Superior temporal gyrus (tissue), 1 donor: ENCODE measurements around the gene RALBP1.
A peak's percentile ranks its signal among the peaks of the same experiment; 100 is the strongest.
"Not testable (repeated sequence)": the region's sequence is repeated elsewhere in the genome, so short reads cannot be mapped to it uniquely, and the experiment has no call there.

Source experiments
- DNase-seq: peaks from one replicate; pipeline ENCODE4 v3.0.0-alpha.2; 2016; ENCODE audit errors: extremely low spot score

The RALBP1 gene

DNA sequence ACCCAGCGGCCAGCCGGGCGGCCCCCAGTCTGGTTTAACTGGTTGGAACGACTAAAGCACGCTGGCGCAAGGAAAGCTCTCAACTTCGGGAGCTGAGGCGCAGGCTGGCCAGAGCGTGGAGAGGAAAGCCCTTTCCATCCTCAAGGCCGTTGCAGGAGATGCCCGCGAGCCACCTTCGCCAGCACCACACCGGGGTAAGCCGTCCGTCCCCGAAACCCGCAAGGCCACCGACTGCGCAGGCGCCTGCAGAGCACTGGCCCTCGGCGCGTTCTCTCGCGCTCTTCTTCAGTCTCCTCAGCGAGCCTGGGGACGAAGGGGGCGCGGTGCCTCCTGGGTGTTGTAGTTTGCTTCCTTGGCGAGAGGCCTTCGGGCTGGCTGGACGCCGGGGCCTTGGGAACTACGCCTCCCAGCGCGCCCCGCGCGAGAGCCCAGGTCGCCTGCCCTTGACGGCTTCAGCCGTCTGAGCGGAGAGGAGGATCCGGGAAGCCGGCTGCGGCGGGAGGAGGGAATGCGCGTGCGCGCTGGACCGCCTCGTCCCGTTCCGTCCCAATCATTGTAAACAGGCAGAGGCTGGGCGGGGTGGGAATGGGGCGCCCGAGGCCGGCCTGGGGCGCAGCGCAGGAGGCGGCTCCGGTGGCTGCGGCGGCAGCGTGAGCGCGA lies at the start of gene RALBP1:
TSS of gene RALBP1 (plus strand) at position 531 of the 660 bp plus-strand sequence. CDS start 37,533 bp downstream, outside the sequence.
- peak; percentile 99 for DNase-seq

DNA sequence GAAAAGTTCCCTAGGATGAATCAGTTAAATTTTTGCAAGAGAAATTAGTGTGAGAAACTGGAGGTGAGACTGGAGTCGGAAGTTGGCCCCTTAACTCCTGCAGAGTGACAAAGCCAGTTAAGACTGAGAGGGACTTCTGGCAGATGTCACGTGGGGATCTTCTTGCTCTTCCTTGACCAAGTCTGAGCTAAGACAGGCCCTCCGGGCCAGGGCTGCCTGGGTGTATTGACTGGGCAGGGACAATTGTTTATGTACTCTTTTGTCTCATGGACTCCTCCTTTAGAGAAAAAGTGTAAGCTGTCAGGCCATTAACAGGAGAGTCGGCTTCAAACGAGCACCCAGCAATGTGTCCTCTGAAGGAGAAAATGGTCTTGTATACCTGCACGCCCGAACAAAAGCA lies 48.6 kb upstream of the RALBP1 start:
- DNase-seq = no peak

DNA sequence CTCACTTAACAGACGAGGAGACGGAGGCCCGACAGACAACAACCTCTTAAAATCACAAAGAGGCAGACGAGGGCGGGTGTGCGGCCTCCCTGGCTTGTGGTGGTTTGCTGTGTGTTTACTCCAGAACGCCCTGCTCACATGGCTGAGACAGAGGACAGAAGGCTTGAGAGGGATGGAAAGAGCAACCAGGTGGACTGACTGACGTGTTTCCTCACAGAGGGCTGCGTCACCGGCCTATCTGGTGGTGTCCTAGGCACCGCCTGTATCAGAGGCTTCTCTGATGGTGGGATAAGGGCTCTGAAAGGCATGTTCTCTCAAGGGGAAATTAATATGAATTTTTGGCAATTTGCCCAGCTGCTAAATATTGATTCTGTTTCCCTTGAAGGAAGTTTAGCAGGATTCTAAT lies 47.0 kb upstream of the RALBP1 start:
- no peak for DNase-seq

DNA sequence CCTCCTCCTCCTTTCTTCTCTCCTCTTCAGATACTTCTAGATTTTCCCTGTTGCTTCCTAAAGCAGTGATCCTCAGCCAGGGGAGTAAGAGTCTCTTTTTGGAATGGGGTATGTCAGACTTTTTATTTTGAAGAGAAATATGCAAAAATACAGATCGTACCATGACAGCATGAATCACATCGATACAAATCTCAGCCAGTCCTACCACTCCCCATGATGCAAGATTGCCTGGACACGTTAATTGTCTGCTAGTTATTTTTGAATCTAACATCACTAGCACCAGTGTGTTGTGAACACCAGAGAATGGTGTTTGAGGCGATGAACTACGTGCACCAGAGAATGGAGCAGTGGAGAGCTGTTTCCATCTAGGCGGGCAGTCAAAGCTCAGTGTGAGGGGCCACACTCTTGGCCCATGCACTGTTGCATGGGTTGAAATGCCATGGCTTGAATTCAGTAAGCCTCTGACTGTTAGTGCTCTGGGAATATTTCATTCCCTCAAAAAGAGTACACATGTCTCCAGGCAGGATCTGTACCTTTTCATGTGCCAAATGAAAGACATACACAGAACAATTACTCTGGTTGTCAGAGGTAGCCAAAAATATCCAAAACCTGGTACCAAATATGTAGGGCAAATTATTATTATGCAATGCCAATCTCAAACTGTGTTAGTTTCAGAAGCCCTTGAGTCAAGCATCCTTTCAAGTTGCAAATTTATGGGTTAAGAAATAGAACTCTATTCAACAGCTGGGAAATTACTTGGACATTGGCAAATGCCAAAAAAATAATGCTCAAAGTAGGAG lies 46.3 kb upstream of the RALBP1 start:
- DNase-seq = peak; percentile 18

DNA sequence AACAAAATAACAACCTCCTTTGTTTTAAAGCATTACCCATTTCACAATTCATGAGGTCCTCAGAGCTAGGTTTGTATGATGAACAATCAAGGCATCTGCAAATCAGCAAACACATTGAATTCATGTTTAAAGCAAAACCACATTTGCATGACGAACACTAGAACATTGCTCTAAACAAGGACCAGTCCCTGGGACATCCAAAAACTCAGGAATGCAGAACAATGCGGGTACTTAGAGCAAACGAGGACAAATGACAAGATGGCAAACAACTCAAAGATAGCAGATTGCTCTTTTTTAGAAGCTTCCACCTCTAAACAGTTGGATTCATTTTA lies 45.7 kb upstream of the RALBP1 start:
- peak; percentile 43 for DNase-seq

DNA sequence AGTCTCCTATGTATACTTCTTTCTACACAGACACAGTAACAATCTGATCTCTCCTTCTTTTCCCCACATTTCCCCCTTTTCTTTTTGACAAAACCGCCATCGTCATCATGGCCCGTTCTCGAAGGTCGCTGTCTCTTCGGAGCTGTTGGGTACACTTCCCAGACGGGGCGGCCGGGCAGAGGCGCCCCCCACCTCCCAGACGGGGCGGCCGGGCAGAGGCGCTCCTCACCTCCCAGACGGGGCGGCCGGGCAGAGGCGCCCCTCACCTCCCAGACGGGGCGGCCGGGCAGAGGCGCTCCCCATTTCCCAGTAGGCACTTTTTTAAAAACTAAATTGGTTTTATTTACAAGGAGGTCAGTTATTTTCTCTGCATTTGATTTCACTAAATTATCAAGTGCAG lies 45.0 kb upstream of the RALBP1 start:
- not testable (repeated sequence) for DNase-seq

DNA sequence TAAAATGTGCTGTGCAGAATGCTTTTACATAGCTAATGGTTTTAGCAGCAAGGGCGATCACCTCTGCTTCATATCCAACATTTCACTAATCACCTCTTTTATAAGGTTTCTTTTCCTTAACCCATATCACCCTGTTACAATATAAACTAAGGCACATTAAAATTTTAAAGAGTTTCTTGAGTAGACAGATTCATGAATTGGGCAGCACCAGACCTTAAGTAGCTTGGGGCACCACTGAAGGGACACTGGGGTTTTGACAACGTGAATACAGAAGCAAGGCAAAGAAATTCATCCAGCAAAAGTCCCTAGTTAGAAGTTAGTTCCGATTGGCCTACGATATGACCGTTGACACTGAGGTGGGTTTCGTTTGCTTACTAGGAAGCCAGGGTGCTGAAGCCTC lies 44.0 kb upstream of the RALBP1 start:
- no peak for DNase-seq

DNA sequence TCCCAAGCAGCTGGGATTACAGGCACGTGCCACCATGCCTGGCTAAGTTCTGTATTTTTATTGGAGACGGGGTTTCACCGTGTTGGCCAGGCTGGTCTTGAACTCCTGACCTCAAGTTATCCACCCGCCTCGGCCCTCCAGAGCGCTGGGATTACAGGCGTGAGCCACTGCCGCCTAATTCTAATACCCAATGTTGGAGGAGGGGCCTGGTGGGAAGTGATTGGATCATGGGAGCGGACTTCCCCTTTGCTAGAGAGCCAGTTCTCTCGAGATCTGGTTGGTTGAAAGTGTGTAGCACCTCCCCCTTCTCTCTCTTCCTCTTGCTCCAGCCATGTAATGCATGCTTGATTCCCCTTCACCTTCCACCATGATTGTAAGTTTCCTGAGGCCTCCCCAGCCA lies 42.2 kb upstream of the RALBP1 start:
- not testable (repeated sequence) for DNase-seq

DNA sequence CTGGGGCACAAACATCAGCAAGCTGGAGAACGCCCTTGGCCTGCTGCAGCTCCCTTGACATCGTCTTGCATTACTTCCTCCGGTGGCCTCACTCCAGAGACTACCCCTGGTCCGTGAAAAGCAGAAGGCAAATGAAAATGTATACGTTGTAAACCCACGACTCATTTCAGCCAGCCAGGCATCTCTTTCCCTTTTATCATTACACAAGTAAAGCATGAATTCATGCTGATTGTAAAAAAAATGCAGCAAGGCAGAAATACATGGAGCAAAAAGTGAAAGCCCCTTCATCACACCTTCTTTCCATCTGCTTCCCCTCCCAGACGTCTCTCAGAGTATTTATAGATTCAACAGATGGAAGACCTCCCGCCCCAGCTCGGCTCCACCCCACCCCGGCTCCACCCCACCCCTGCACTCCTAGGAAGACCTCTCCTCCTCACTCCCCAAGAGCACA lies 41.6 kb upstream of the RALBP1 start:
- DNase-seq = no peak

DNA sequence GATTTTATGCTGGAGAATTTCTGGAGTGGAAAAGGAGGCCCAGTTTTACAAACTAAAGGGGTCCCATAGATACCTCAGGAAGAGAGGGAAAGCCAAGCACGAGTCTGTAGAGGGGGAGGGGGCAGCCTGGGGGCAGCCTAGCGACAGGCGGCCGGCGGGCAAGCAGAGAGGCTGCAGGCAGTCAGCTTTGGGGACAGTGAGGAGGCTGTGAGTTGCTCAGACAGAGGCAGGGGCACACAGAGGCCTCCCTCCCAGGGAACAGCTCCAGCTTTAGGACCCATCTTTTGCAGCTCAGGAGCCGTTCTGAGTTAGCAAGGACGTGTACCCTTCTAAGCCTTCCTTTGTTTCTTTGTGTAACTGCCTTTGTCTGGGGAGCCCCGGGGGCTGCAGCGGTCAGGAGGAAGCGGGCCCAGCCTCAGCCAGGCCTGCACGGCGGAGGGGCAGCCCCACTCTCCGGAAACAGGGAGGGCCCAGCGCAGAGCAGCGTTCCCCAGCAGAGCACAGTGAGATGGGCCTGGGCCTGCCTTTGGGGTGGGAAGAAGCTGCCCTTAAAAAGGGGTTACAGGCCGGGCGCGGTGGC lies 41.1 kb upstream of the RALBP1 start:
- no peak for DNase-seq

DNA sequence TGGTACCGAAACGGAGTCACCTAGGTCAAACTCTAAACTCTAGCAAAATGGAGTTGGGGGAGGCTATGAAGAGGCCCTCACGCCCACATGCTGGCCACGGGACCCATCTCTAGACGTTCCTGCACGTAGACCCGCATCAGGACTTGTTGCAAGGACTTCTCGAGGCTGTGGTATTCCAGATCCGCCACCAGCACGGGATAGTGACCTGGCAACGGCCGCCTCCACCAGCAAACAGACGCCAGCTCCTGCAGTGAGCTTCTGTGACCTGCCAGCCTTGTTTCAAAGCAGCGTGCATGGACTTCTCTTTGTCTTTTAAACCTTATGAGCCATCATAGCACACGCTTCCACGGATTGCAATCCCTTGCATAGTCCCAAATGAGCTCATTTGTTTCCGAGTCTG lies 40.3 kb upstream of the RALBP1 start:
- no peak for DNase-seq

DNA sequence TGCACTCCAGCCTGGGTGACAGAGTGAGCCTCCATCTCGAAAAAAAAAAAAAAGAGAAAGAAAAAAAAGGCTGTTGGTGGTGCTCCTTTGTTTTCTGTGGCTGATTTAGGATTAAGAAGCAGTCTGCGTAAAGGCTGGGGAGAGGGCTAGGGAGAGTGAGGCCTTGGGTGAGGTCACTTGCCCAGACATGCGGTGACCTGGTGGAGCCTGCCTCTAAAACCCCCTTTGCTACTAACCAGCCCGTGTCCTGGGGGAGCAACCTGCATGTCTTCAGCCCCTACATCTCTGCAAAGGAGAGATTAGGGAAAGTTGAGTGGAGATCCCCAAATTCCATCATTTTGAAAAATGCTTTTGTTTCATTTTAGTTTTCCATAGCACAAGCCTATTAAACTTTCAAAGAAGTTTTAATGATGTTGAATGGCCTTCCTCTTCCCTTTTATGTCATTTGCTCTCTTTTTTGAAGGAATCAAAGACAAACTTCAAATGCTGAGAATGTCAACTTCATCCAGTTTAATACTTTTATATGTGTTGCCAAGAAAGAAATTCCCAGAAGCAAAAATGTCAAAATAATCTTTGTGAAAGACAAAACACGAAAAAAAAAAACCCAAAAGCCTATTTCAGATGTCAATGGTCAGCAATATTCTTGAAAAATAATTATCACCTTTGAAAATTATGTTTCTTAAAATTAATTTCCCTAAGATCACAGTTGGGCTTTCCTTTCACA lies 38.9 kb upstream of the RALBP1 start:
- DNase-seq = no peak

DNA sequence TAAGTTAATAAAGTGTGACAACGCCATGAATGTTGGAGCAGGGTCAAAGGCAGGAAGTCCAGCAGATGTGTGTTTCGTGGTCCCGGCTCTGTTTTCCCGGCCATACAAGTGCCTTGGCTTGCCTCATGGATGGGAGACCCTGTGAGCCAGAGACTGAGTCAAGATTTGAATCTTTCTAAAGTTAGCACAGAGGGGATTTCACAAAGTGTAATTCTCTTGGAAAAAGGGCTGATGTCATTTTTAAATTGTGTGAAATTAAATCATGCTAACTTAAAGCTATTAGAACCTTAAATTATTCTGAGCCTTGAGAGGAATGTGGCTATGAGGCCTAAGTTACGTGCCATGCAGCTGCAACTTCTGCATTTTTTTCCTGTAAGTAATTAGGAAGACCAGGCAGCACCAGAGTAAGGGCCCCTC lies 38.3 kb upstream of the RALBP1 start:
- DNase-seq = no peak

DNA sequence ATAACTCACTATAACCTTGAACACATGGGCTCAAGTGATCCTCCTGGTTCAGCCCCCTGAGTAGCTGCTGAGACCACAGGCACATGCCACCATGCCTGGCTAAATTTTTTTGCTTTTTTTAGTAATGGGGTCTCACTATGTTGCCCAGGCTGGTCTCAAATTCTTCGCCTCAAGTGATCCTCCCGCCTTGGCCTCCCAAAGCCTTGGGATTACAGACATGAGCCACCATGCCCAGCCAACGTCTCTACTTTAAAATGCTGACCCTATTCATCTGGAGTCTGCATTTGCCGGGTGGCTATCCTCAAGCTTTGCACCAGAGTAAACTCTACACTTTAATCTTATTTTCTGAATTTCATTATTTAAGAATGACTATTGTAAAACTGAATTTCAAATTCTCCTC lies 37.6 kb upstream of the RALBP1 start:
- DNase-seq = no peak

DNA sequence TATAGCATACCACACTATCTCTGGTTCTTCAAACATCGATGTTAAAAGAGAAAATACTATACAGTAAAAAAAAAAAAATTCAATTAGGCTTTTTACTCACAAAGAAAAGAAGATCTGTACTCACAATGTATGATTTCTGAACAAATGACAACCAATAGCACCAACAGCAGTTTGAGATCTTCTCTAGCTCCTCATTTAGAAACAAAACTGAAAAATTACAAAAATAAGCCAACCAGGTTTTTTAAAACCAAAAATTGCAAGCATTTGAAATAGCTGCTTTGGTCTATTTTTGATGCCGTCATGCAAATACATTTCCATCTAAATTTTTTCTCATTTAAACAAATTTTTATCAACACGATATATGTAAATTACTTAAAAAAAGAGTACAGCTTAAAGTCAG lies 34.3 kb upstream of the RALBP1 start:
- no peak for DNase-seq

DNA sequence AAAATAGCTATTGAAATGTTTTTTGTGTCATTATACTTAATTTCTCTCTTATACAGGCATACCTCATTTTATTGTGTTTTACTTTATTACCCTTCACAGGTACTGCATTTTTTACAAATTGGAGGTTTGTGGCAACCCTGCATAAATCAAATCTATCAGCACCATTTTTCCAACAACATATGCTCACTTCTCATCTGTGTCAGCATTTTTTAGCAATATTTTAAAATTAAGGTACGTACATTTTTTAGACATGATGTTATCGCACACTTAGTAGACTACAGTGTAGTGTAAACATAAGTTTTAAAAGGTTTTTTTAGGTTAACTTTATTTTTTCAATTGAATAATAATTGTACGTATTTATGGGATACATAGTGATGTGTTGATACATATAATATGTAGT lies 30.8 kb upstream of the RALBP1 start:
- DNase-seq = no peak

DNA sequence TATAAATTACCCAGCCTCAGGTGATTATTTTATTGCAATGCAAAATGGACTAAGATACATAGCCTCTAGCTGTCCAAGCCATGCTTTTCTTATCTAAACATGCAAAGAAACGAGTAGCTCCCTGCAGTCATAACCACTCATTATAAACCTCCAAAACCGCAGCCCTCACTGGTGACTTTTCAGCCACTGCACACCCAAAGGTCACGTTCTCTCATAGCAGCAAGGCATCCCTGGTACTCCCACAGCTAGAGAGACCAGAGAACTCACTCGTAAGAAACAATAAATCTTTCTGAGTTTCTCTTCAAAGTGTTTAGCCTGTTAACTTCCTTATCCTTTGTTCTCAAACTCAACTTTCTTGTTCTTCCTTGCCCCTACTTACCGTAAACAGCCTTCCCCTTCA lies 28.5 kb upstream of the RALBP1 start:
- no peak for DNase-seq

DNA sequence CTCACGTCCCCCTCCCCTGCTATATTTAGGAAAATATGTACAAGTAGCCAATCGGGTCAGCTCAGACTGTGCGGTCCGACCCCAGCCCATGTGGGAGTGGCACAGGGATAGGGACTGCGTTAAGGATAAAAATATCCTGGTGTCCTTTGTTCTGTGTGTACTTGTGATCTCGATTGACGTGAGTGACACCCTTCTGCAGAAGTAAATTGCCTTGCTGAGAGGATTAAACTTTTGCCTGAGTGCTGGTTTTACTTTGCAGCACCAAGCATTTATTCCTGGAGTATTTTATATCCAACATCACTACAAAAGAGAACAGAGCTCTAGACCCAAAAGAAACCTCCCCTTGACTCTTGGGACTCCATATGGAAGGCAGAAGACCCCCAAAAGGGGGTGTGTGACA lies 28.0 kb upstream of the RALBP1 start:
- no peak for DNase-seq

DNA sequence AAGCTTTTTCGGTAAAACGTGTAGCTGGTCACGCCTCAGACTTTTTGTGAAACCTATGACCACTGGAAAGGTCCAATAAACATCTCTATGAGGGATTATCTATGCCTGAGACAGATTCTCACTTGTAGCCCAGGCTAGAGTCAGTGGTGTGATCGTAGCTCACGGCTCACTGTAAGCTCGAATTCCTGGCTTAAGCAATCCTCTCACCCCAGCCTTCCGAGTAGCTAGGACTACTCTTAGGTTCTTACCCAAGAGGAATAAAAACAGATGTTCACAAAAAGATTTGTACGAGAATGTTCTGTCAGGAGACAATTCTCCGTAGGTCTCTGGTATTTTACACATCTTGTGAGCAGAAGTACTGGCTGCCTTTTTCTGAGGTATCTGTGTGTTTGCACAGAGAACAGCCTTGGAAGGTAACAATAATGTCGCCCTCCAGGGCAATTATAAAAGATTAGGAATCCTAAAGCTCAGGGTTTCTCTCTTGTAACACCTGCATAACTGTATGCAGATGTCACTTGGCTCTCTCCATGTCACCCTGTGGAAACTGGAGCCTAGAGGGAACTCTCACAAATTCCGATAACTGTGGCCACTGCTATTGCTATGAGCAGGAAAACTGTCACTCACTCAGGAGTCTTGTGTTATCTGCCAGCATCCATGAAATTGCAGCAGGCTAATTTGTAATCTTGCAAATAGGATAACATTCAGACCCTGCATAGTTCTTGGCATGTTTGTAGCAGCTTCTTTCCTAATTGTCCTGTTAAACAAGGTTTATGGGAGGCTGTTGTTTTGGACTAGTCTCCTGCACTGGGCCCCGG lies 25.5 kb upstream of the RALBP1 start:
- no peak for DNase-seq

DNA sequence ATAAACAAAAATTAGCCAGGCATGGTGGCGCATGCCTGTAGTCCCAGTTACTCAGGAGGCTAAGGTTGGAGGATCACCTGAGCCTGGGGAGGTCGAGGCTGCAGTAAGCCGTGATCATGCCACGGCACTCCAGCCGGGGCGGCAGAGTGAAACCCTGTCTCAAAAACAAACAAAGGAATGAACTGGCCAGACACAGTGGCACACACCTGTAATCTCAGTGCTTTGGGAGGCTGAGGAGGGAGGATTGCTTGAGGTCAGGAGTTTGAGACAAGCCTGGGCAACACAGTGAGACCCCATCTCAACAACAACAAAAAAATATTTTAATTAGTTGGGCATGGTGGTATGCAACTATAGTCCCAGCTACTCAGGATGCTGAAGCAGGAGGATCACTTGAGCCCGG lies 24.4 kb upstream of the RALBP1 start:
- not testable (repeated sequence) for DNase-seq

DNA sequence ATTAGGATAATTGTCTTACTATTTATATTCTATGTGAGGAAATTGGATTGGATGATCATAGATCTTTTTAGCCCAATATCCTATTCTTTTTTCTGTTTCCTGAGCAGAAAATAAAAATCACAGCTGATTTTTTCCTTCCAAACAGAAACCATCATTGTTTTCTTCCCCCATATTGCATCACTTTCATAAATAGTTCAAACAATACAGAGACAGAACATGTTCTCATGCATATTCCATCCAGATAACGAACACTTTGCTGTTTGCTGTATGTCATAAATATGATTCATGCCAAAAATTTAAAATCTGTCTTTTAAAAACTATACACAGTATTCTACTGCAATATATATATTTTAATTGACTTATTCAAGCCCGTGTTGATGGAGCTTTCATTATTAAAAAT lies 22.0 kb upstream of the RALBP1 start:
- DNase-seq = peak; percentile 42
